ENCODE results near the gene NR1I3.

GRCh38 chr1:161260376-161261260 is 22.6 kb upstream of the NR1I3 start:
- no peak for TF ChIP-seq CTCF (IDR thresholded peaks at IDR 0.05)
- no peak for TF ChIP-seq EZH2 (IDR thresholded peaks at IDR 0.05; ENCODE audit: borderline replicate concordance, insufficient read depth, low read depth, low read length, poor library complexity, severe bottlenecking)
